GM19239 (cell line): ENCODE results near the gene MYH3.
"Not testable (repeated sequence)": the region's sequence is repeated elsewhere in the genome, so short reads cannot be mapped to it uniquely, and the experiment has no call there.

Experiments used
- DNase-seq: peaks from one replicate; pipeline ENCODE4 v3.0.0; 2011; ENCODE audit warnings: low spot score; ENCODE audit not compliant: insufficient read length
- FAIRE-seq: peaks from 2 replicates; lab custom pipeline; 2011; peaks lifted over from hg19 to GRCh38; lab: Jason Lieb, UNC

Gene MYH3

GRCh38 chr17:10657148-10657547 is at the start of gene MYH3:
TSS of gene MYH3 (minus strand) at chr17:10657309. CDS start at chr17:10655064, 2,245 bp downstream.
- DNase-seq (no peak), FAIRE-seq (no peak)

- DNase-seq (no peak), FAIRE-seq (no peak)
Measured at GRCh38 chr17:10705727-10706126, 48.6 kb upstream of the MYH3 start.

- no peak for FAIRE-seq
- DNase-seq: no peak
Measured at GRCh38 chr17:10702574-10702973, 45.5 kb upstream of the MYH3 start.

GRCh38 chr17:10699856-10700255 is 42.7 kb upstream of the MYH3 start:
- DNase-seq (no peak), FAIRE-seq (no peak)

GRCh38 chr17:10698096-10698818 is 41.1 kb upstream of the MYH3 start:
- DNase-seq: no peak
- peak; percentile 80 for FAIRE-seq

- FAIRE-seq: peak; percentile 99
- DNase-seq: peak; percentile 80
Measured at GRCh38 chr17:10697092-10698081, 40.3 kb upstream of the MYH3 start, which contains the start of the genes ADPRM and SCO1. TSS of gene ADPRM (plus strand) at chr17:10697594. CDS start at chr17:10704927, 7,333 bp downstream. TSS of gene SCO1 (minus strand) at chr17:10697533. CDS start at chr17:10697507, 26 bp downstream.

- DNase-seq, FAIRE-seq: not testable (repeated sequence)
Measured at GRCh38 chr17:10695875-10696407, 38.8 kb upstream of the MYH3 start.

- FAIRE-seq: no peak
- DNase-seq: no peak
Measured at GRCh38 chr17:10687499-10687898, 30.4 kb upstream of the MYH3 start.

- FAIRE-seq: peak; percentile 78
- no peak for DNase-seq
Measured at GRCh38 chr17:10683853-10684252, 26.7 kb upstream of the MYH3 start.

GRCh38 chr17:10681866-10682446 is 24.8 kb upstream of the MYH3 start:
- DNase-seq (no peak), FAIRE-seq (no peak)

GRCh38 chr17:10674704-10675103 is 17.6 kb upstream of the MYH3 start:
- DNase-seq: no peak
- no peak for FAIRE-seq

GRCh38 chr17:10673312-10673711 is 16.2 kb upstream of the MYH3 start:
- DNase-seq: no peak
- no peak for FAIRE-seq

GRCh38 chr17:10668775-10669174 is 11.7 kb upstream of the MYH3 start:
- DNase-seq: no peak

GRCh38 chr17:10666906-10667305 is 9.8 kb upstream of the MYH3 start:
- no peak for FAIRE-seq

More at GRCh38 chr17:10668775-10669174, 11.7 kb upstream of the MYH3 start:
- FAIRE-seq: no peak

GRCh38 chr17:10664571-10664970 is 7.5 kb upstream of the MYH3 start:
- FAIRE-seq: no peak

More at GRCh38 chr17:10666906-10667305, 9.8 kb upstream of the MYH3 start:
- DNase-seq: no peak

GRCh38 chr17:10663231-10663630 is 6.1 kb upstream of the MYH3 start:
- DNase-seq: no peak
- no peak for FAIRE-seq

More at GRCh38 chr17:10664571-10664970, 7.5 kb upstream of the MYH3 start:
- DNase-seq: no peak

- DNase-seq (no peak), FAIRE-seq (no peak)
Measured at GRCh38 chr17:10661437-10661836, 4.3 kb upstream of the MYH3 start.

- FAIRE-seq (no peak), DNase-seq (no peak)
Measured at GRCh38 chr17:10657879-10658278, 770 bp upstream of the MYH3 start.

- FAIRE-seq (no peak), DNase-seq (no peak)
Measured at GRCh38 chr17:10653987-10654386, 3.1 kb downstream of the MYH3 start.
